K562 (cell line): ENCODE results near the gene FOXN3. TPM values are rescaled to one million over a fixed set of nuclear protein-coding genes. Genes with fewer than 3 reads are reported as not detected.

Source experiments
- ATAC-seq: fragments of 200-7000 bp; cut with Tn5 transposase; 3 replicates; pipeline ENCODE4 v1.9.1; 2020; ENCODE audit warnings: moderate library complexity
- BruUV-seq: library from RNA; stranded (reverse); fragments of 400-500 nt; replicated peaks from 2 replicates; lab custom pipeline; 2021; lab: Mats Ljungman, UMichigan
- CTCF ChIA-PET: fragments of 300-600 bp; formaldehyde crosslinking; extraction: SDS; loops from one replicate; lab custom pipeline; 2021; ENCODE audit warnings: low intra/inter-chr PET ratio; lab: Yijun Ruan, JAX
- POLR2A ChIA-PET: fragments of 300-600, 350-650 bp; sonication (Branson Sonifier 250); formaldehyde crosslinking; extraction: SDS; loops from one replicate; lab custom pipeline; 2021; ENCODE audit warnings: antibody characterized with exemption, inconsistent platforms; lab: Yijun Ruan, JAX
- DNase-seq, 4 experiments: peaks; one replicate each; pipeline versions ENCODE4 v3.0.0 to v3.0.0-alpha.2; 2011 to 2018; ENCODE audit warnings: low spot score in 3 of 4, mixed read lengths in 3 of 4; ENCODE audit errors: extremely low read depth in 1 of 4
- FAIRE-seq: peaks from 2 replicates; lab custom pipeline; 2011; peaks lifted over from hg19 to GRCh38; lab: Jason Lieb, UNC
- H2AFZ ChIP-seq: 2 replicates; pipeline ENCODE4 v1.6.0; 2011; ENCODE audit warnings: low read depth, low read length, control low read depth, inconsistent platforms
- H3K27ac ChIP-seq: fragments of 200-600 bp; 3 replicates; pipeline ENCODE4 v1.8.0; 2011; ENCODE audit warnings: low read depth, mild to moderate bottlenecking, control low read depth, inconsistent platforms, low read length, moderate library complexity, mixed read lengths; ENCODE audit errors: extremely low read depth
- H3K27me3 ChIP-seq, 2 experiments: fragments of 300-600 bp in 1 of 2; 2 replicates in 1 of 2; 3 replicates in 1 of 2; pipeline versions ENCODE4 v1.6.0 to v1.8.0; 2011; ENCODE audit warnings: inconsistent platforms in 2 of 2, low read length in 2 of 2, mild to moderate bottlenecking in 1 of 2, mixed read lengths in 1 of 2, moderate library complexity in 1 of 2; ENCODE audit not compliant: control insufficient read depth in 2 of 2, insufficient read depth in 2 of 2
- H3K36me3 ChIP-seq: fragments of 300-600 bp; 3 replicates; pipeline ENCODE4 v1.8.0; 2011; ENCODE audit warnings: mild to moderate bottlenecking, low read length, inconsistent platforms; ENCODE audit not compliant: control insufficient read depth, insufficient read depth
- H3K4me1 ChIP-seq, 2 experiments: fragments of 200-600 bp in 1 of 2; replicated peaks in 1 of 2; 2 replicates in 1 of 2; 3 replicates in 1 of 2; pipeline versions ENCODE4 v1.5.1 to v1.8.0; 2011; ENCODE audit warnings: inconsistent platforms in 2 of 2, low read length in 2 of 2, mild to moderate bottlenecking in 1 of 2, mixed read lengths in 1 of 2, moderate library complexity in 1 of 2; ENCODE audit not compliant: control insufficient read depth in 2 of 2, insufficient read depth in 2 of 2
- H3K4me2 ChIP-seq: 2 replicates; pipeline ENCODE4 v1.6.1; 2011; ENCODE audit warnings: low read length, control low read depth, inconsistent platforms, mixed read lengths; ENCODE audit not compliant: insufficient read depth
- H3K4me3 ChIP-seq: fragments of 200-600 bp; sonication (generic), shearing (Covaris generic); 2 replicates; pipeline ENCODE4 v1.5.1; 2016; ENCODE audit warnings: control low read depth, inconsistent platforms
- H3K79me2 ChIP-seq: fragments of 200-600 bp; 3 replicates; pipeline ENCODE4 v1.8.0; 2011; ENCODE audit warnings: low read length, inconsistent platforms; ENCODE audit not compliant: control insufficient read depth, insufficient read depth
- H3K9ac ChIP-seq, 2 experiments: 2 replicates each; pipeline versions ENCODE4 v1.6.0 to v1.6.1; 2011; ENCODE audit warnings: low read depth in 2 of 2, low read length in 2 of 2, control low read depth in 1 of 2, inconsistent platforms in 1 of 2, mild to moderate bottlenecking in 1 of 2, mixed read lengths in 1 of 2; ENCODE audit not compliant: insufficient read depth in 1 of 2
- H3K9me1 ChIP-seq: one replicate; pipeline ENCODE4 v1.6.0; 2011; ENCODE audit warnings: inconsistent platforms, mild to moderate bottlenecking, low read length, moderate library complexity; ENCODE audit not compliant: control insufficient read depth, insufficient read depth
- H3K9me3 ChIP-seq: replicated peaks from 2 replicates; pipeline ENCODE4 v1.5.1; 2011; ENCODE audit warnings: low read depth, low read length, inconsistent platforms; ENCODE audit not compliant: control insufficient read depth, insufficient read depth
- H4K20me1 ChIP-seq: replicated peaks from 2 replicates; pipeline ENCODE4 v1.6.1; 2011; ENCODE audit warnings: low read length, inconsistent platforms, mixed read lengths; ENCODE audit not compliant: control insufficient read depth, insufficient read depth
- ASH1L ChIP-seq: fragments of 450-650 bp; IDR thresholded peaks from 2 replicates; pipeline ENCODE4 v1.6.1; 2018; ENCODE audit warnings: borderline replicate concordance, mild to moderate bottlenecking, low read depth; ENCODE audit not compliant: partially characterized antibody
- BRCA1 ChIP-seq, 2 experiments: fragments of 450-650 bp in 1 of 2; sonication (generic) in 1 of 2; formaldehyde crosslinking in 1 of 2; IDR thresholded peaks; 2 replicates each; pipeline versions ENCODE4 v1.5.0 to v1.6.1; 2017 to 2020; ENCODE audit warnings: mild to moderate bottlenecking in 1 of 2, missing genetic modification reagents in 1 of 2
- CHCHD3 ChIP-seq: fragments of 250-450 bp; sonication (Bioruptor Pico); IDR thresholded peaks from 2 replicates; pipeline ENCODE4 v2.1.2; 2022; ENCODE audit warnings: mild to moderate bottlenecking
- DIDO1 ChIP-seq: fragments of 450-650 bp; IDR thresholded peaks from 2 replicates; pipeline ENCODE4 v1.6.1; 2016; ENCODE audit warnings: low read depth, missing biosample characterization, missing genetic modification characterization
- EWSR1 ChIP-seq: fragments of 450-650 bp; IDR thresholded peaks from 2 replicates; pipeline ENCODE4 v1.6.1; 2018; ENCODE audit warnings: borderline replicate concordance, mild to moderate bottlenecking, low read depth, moderate library complexity; ENCODE audit not compliant: partially characterized antibody
- HNRNPH1 ChIP-seq: fragments of 200-400 bp; formaldehyde crosslinking; optimal IDR thresholded peaks from 2 replicates; pipeline ENCODE3; 2017; ENCODE audit warnings: low read depth, mild to moderate bottlenecking, low read length, moderate library complexity
- NR2F6 ChIP-seq: fragments of 450-650 bp; formaldehyde crosslinking; IDR thresholded peaks from 2 replicates; pipeline ENCODE4 v1.4.0; 2020; ENCODE audit warnings: mild to moderate bottlenecking
- POLR2AphosphoS2 ChIP-seq: IDR thresholded peaks from 2 replicates; pipeline ENCODE4 v1.6.1; 2012; ENCODE audit warnings: low read length, improper control_type of control experiment
- RBBP5 ChIP-seq: fragments of 200-600 bp; sonication (generic); IDR thresholded peaks from 2 replicates; pipeline ENCODE4 v1.6.1; 2012; ENCODE audit warnings: borderline replicate concordance, mild to moderate bottlenecking, low read length, control low read depth, inconsistent platforms; ENCODE audit not compliant: insufficient read depth, poor library complexity, severe bottlenecking
- SIX5 ChIP-seq, 2 experiments: IDR thresholded peaks; 2 replicates each; pipeline ENCODE4 v1.6.1; 2011; ENCODE audit warnings: low read length in 2 of 2, borderline replicate concordance in 1 of 2, low read depth in 1 of 2, mild to moderate bottlenecking in 1 of 2, moderate library complexity in 1 of 2; ENCODE audit not compliant: insufficient read depth in 1 of 2
- THAP12 ChIP-seq: fragments of 250-450 bp; sonication (Bioruptor Pico); IDR thresholded peaks from 2 replicates; pipeline ENCODE4 v1.9.0; 2021; ENCODE audit warnings: mild to moderate bottlenecking, inconsistent platforms
- ZFP36 ChIP-seq: fragments of 150-350 bp; IDR thresholded peaks from 2 replicates; pipeline ENCODE4 v1.6.1; 2018; ENCODE audit warnings: low read length, low read depth; ENCODE audit not compliant: partially characterized antibody
- ZNF133 ChIP-seq: fragments of 250-450 bp; sonication (Bioruptor Pico); IDR thresholded peaks from 2 replicates; pipeline ENCODE4 v1.4.0; 2020; ENCODE audit warnings: mild to moderate bottlenecking
- ZNF76 ChIP-seq: fragments of 250-450 bp; sonication (Bioruptor Pico); IDR thresholded peaks from 2 replicates; pipeline ENCODE4 v1.4.0; 2020; ENCODE audit warnings: mild to moderate bottlenecking, moderate library complexity, borderline replicate concordance
- ZSCAN29 ChIP-seq: fragments of 450-650 bp; IDR thresholded peaks from 2 replicates; pipeline ENCODE4 v1.6.1; 2017
- WGBS: fragments of 100-300 bp; shearing (Covaris generic); methylation state at CpG from one replicate; pipeline ENCODE4 v1.1.6; 2016; ENCODE audit warnings: low coverage, mixed read lengths; ENCODE audit not compliant: insufficient coverage; ENCODE audit errors: missing lambda C conversion rate; 5-methylcytosine and 5-hydroxymethylcytosine counted together
- in situ Hi-C: fragments of 300-500 bp; cut with MboI; formaldehyde crosslinking; loops from 4 replicates; pipeline ENCODE4 v1.15.0; 2018; ENCODE audit warnings: inconsistent platforms, mixed read lengths
- intact Hi-C: fragments of 100-400 bp; cut with micrococcal nuclease; formaldehyde crosslinking; loops from 2 replicates; pipeline ENCODE4 v1.14.2; 2022
- polyA plus RNA-seq, 8 experiments: library from polyadenylated mRNA; depleted of rRNA in 4 of 8; stranded (reverse) in 5 of 8; unstranded in 3 of 8; fragments of >200 nt; fragmentation: Nextera tagmentation in 2 of 8; fragmentation: Illumina TruSeq in 1 of 8; extraction: Ambion mirVana in 2 of 8; extraction: Trizol in 1 of 8; gene quantifications; 2 replicates each; pipeline versions ENCODE4 v1.2.1 to v1.2.3, GENCODE V29; 2011 to 2014; ENCODE audit warnings: inconsistent platforms in 1 of 8, missing spikeins in 1 of 8
- total RNA-seq, 7 experiments: library from RNA; depleted of rRNA in 6 of 7; stranded (reverse); fragments of >200 nt in 6 of 7; fragmentation: Illumina TruSeq in 2 of 7; extraction: Trizol in 2 of 7; gene quantifications; 2 replicates each; pipeline versions ENCODE4 v1.2.1 to v1.2.3, GENCODE V29; 2011 to 2021; ENCODE audit warnings: low replicate concordance in 1 of 7
- TF ChIP-seq, protein P1 (sequence below), 2 experiments: fragments of 450-650 bp in 1 of 2; sonication (generic) in 1 of 2; formaldehyde crosslinking; conservative IDR thresholded peaks; 2 replicates each; pipeline versions ENCODE4 v1.4.0 to v1.8.1; 2020 to 2022; ENCODE audit warnings: mild to moderate bottlenecking in 1 of 2, missing genetic modification reagents in 1 of 2
- TF ChIP-seq, protein P2 (sequence below): sonication (generic); formaldehyde crosslinking; IDR thresholded peaks from 2 replicates; pipeline ENCODE4 v1.8.0; 2022; ENCODE audit warnings: mild to moderate bottlenecking, missing genetic modification reagents
- TF ChIP-seq, protein P3 (sequence below): fragments of 450-650 bp; IDR thresholded peaks from 2 replicates; pipeline ENCODE4 v1.6.1; 2016

FOXN3 gene
- total and polyA plus RNA-seq, 9 of the 15 experiments (the other 6 are each of a cell fraction or from before 2014, with no cell fraction given): 0.07 to 1.3 (median 0.40) TPM

- no peaks in the 10 kb centered on the region for H3K9me3 ChIP-seq
- intact Hi-C loops: no loop called here
- peaks cover 2 to 23% of the 10 kb centered on the region in 2 experiments; a peak in 2 of 5 replicates for H3K27me3 ChIP-seq
- H3K27ac ChIP-seq: no peak overlapping the region
- no peaks in the 10 kb centered on the region for H4K20me1 ChIP-seq
- no peak overlapping the region for H3K4me2 ChIP-seq
- no peak overlapping the region for H3K9ac ChIP-seq
- 0% methylated on average over 7 of the region's 8 CpGs for WGBS
- H2AFZ ChIP-seq: no peak overlapping the region
- FAIRE-seq (no peak), ATAC-seq (no peak), DNase-seq (no peak)
- CTCF ChIA-PET: no interaction called here
- no peaks in the 10 kb centered on the region for H3K4me1 ChIP-seq
- no peaks in the 10 kb centered on the region for H3K9me1 ChIP-seq
- POLR2A ChIA-PET: no interaction called here
- no peaks in the 10 kb centered on the region for H3K79me2 ChIP-seq
- no TSS peak for BruUV-seq
- H3K36me3 ChIP-seq: no peaks in the 10 kb centered on the region
- no peak overlapping the region for H3K4me3 ChIP-seq
- in situ Hi-C loops: no loop called here
- TF ChIP-seq DIDO1 (tag) (no peak), ZFP36 (no peak), HNRNPH1 (no peak), NR2F6 (CRISPR knock-in tag) (no peak), RBBP5 (no peak), ZNF76 (CRISPR knock-in tag) (no peak), BRCA1 (IDR thresholded peaks at IDR 0.05) (no peak), BRCA1 (CRISPR knock-in tag; IDR thresholded peaks at IDR 0.05) (no peak), EWSR1 (no peak), ZNF133 (CRISPR knock-in tag) (no peak), THAP12 (CRISPR knock-in tag) (no peak), ASH1L (no peak), SIX5 (IDR thresholded peaks at IDR 0.05; ENCODE audit: borderline replicate concordance in 1 of 2, insufficient read depth in 1 of 2, low read depth in 1 of 2, low read length in 2 of 2) (no peak), ZSCAN29 (no peak), CHCHD3 (no peak), POLR2AphosphoS2 (no peak)
- TF ChIP-seq, protein P1, sequence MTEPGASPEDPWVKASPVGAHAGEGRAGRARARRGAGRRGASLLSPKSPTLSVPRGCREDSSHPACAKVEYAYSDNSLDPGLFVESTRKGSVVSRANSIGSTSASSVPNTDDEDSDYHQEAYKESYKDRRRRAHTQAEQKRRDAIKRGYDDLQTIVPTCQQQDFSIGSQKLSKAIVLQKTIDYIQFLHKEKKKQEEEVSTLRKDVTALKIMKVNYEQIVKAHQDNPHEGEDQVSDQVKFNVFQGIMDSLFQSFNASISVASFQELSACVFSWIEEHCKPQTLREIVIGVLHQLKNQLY (CRISPR knock-in tag; conservative IDR thresholded peaks at IDR 0.05): no peak
- TF ChIP-seq, protein P2, sequence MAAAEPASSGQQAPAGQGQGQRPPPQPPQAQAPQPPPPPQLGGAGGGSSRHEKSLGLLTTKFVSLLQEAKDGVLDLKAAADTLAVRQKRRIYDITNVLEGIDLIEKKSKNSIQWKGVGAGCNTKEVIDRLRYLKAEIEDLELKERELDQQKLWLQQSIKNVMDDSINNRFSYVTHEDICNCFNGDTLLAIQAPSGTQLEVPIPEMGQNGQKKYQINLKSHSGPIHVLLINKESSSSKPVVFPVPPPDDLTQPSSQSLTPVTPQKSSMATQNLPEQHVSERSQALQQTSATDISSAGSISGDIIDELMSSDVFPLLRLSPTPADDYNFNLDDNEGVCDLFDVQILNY (CRISPR knock-in tag): no peak
- TF ChIP-seq, protein P3, sequence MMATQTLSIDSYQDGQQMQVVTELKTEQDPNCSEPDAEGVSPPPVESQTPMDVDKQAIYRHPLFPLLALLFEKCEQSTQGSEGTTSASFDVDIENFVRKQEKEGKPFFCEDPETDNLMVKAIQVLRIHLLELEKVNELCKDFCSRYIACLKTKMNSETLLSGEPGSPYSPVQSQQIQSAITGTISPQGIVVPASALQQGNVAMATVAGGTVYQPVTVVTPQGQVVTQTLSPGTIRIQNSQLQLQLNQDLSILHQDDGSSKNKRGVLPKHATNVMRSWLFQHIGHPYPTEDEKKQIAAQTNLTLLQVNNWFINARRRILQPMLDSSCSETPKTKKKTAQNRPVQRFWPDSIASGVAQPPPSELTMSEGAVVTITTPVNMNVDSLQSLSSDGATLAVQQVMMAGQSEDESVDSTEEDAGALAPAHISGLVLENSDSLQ: no peak
Measured at GRCh38 chr14:89256283-89256682, 160.8 kb downstream of the FOXN3 start.
